ENCODE results near the gene SMYD3. TPM values are rescaled to one million over a fixed set of nuclear protein-coding genes. Genes with fewer than 3 reads are reported as not detected.
"Not testable (repeated sequence)": the region's sequence is repeated elsewhere in the genome, so short reads cannot be mapped to it uniquely, and the experiment has no call there.

The SMYD3 gene
- polyA plus RNA-seq, 3 donors = 4.8 to 12.4 (median 7.1) TPM

DNA sequence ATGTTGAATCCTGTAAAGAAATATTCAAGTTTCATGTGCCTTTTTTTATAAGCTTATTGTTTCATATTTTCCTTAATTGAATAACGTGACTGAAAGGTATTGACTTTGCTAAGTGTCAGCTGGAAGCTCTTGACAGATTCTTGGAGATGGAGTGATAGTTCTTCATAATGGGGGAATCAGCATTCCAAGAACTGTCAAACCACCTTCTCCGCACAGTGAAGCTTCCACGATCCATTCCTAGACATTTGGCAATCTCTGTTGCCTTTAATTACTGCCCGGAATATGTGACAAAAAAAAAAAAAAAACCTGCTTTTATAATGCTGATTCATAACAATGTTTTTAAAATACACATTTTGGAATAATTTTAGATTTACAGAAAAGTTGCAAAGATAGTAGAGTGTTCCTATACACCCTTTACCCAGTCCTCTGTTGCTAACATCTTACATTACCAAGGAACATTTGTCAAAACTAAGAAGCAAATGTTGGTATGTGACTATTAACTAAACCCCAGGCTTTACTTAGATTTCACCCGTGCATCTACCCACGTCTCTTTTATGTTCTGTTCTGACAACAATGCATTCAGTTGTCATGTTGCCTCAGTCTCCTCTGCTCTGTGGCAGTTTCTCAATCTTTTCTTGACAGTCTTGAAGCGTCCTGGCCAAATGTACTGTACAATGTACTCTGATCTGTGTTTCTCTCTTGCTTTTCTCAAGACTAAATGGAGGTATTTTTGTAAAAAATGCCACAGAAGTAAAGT, 674.1 kb downstream of the SMYD3 start:
- no peak overlapping the region for H3K27ac ChIP-seq (ENCODE audit: low read depth, low read length)
- WGBS, 3 donors = 91 to 94% (median 92%) methylated on average over 7 of the region's 7 CpGs

GRCh38 chr1:245831518-245831917, 675.6 kb downstream of the SMYD3 start:
- 84 to 91% (median 87%) methylated on average over 9 of the region's 9 CpGs for WGBS, 3 donors
- H3K27ac ChIP-seq (ENCODE audit: low read depth, low read length) = no peak overlapping the region

GRCh38 chr1:245829826-245830225, 677.3 kb downstream of the SMYD3 start:
- H3K27ac ChIP-seq (ENCODE audit: low read depth, low read length) = no peak overlapping the region

GRCh38 chr1:245829194-245829593, 677.9 kb downstream of the SMYD3 start:
- WGBS, 3 donors = 90 to 96% (median 93%) methylated on average over 3 of the region's 3 CpGs
- no peak overlapping the region for H3K27ac ChIP-seq (ENCODE audit: low read depth, low read length)

DNA sequence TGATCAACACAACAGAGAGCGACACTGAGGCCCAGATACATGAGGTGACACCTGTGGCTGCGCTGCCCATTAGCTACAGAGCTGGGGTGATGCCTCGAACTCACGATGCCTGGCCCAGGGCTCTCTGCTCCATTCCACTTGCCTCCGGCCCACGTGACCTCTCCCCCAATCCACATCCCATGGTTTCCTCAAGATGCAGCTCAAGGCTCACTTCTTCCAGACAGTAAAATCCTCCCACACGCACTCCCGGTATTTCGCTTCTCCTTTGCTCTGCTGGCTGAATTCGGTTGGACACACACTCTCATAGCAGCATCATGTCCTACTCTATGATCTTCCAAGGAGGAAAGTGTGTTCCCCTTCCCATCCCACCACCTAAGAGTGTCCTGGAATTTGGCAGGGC, 679.8 kb downstream of the SMYD3 start:
- no peak overlapping the region for H3K27ac ChIP-seq (ENCODE audit: low read depth, low read length)
- 93 to 96% (median 96%) methylated on average over 10 of the region's 10 CpGs for WGBS, 3 donors

GRCh38 chr1:245825128-245825901, 681.8 kb downstream of the SMYD3 start:
- 84 to 89% (median 85%) methylated on average over 13 of the region's 13 CpGs for WGBS, 3 donors
- H3K27ac ChIP-seq (ENCODE audit: low read depth, low read length) = no peak overlapping the region

DNA sequence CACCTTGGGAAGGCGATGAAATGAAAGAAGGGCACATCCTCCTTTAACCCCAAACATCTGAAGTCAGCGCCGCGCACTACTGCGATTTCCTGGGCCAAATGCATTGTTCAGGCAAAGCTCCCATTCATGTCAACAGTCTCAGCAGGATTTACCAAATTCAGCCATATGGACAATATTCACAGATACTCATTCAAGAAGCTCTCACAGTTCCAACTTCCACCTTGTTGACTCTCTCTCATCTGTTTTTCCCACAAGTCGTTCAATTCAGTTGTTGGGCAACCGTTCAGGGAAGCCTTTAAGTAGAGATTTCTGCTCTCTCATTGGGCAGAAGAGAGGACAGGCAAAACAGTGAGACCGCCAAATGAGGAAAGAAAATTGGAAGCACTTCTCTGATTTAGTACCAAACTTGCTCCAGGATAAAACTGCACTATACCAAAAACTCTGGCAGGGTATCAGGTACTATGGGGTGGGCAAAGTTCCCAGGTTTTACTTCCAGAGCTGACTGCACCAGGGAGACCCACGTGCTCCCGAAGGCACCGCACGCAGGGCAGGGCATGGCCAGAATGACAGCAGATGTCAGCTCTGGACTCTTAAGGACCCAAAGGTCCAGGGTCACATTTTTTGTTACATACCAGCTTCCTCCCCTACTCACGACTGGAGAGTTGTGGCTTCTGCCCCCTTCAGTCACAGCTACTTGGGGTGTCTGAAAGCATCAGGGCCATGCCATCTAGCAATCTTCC, 683.5 kb downstream of the SMYD3 start:
- WGBS, 3 donors = 91 to 93% (median 93%) methylated on average over 13 of the region's 13 CpGs

GRCh38 chr1:245822996-245823395, 684.1 kb downstream of the SMYD3 start:
- H3K27ac ChIP-seq (ENCODE audit: low read depth, low read length) = no peak overlapping the region
- 82 to 89% (median 85%) methylated on average over 11 of the region's 11 CpGs for WGBS, 3 donors

More for the DNA sequence above, 683.5 kb downstream of the SMYD3 start:
- H3K27ac ChIP-seq (ENCODE audit: low read depth, low read length) = no peak overlapping the region

DNA sequence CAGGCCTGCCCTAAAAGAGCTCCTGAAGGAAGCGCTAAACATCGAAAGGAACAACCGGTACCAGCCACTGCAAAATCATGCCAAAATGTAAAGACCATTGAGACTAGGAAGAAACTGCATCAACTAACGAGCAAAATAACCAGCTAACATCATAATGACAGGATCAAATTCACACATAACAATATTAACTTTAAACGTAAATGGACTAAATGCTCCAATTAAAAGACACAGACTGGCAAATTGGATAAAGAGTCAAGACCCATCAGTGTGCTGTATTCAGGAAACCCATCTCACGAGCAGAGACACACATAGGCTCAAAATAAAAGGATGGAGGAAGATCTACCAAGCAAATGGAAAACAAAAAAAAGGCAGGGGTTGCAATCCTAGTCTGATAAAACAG, 688.7 kb downstream of the SMYD3 start:
- WGBS, 3 donors = 93 to 97% (median 95%) methylated on average over 4 to 5 of the region's 6 CpGs
- H3K27ac ChIP-seq (ENCODE audit: low read depth, low read length) = not testable (repeated sequence)

DNA sequence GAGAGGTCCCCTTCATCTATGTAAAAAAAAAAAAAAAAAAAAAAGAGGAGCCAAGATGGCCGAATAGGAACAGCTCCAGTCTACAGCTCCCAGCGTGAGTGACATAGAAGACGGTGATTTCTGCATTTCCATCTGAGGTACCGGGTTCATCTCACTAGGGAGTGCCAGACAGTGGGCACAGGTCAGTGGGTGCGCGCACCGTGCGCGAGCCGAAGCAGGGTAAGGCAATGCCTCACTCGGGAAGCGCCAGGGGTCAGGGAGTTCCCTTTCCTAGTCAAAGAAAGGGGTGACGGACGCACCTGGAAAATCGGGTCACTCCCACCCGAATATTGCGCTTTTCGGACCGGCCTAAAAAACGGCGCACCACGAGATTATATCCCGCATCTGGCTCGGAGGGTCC, 690.6 kb downstream of the SMYD3 start:
- not testable (repeated sequence) for H3K27ac ChIP-seq (ENCODE audit: low read depth, low read length)
- WGBS, 3 donors = 92 to 95% (median 93%) methylated on average over 22 to 24 of the region's 24 CpGs

- WGBS, 3 donors = 77 to 86% (median 80%) methylated on average over 10 of the region's 10 CpGs
- no peak overlapping the region for H3K27ac ChIP-seq (ENCODE audit: low read depth, low read length)
Observed at GRCh38 chr1:245814651-245815050, 692.4 kb downstream of the SMYD3 start.

DNA sequence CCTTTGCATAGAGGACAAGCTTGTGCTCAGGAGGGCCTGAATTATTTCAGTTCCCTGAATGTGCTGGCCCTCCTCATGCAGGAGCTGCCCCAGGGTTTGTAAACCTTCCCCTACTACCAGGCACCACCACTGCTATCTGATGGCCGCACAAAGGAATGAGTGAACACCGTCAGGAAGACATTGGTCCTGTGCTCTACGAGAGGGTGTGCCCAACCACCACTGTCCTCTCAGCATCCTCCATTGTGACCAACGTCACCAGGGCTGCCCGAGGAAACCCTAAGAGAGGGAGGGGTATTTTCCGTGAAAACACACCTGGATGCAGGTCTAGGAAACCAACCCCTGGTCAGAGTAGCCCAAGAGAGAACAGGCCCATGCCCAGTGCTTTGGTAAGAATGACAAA, 694.8 kb downstream of the SMYD3 start:
- H3K27ac ChIP-seq (ENCODE audit: low read depth, low read length) = no peak overlapping the region
- 92 to 94% (median 94%) methylated on average over 6 of the region's 6 CpGs for WGBS, 3 donors

GRCh38 chr1:245810789-245811337, 696.2 kb downstream of the SMYD3 start:
- 55 to 65% (median 60%) methylated on average over 7 of the region's 7 CpGs for WGBS, 3 donors
- H3K27ac ChIP-seq (ENCODE audit: low read depth, low read length) = no peak overlapping the region

- H3K27ac ChIP-seq (ENCODE audit: low read depth, low read length) = no peak overlapping the region
- WGBS, 3 donors = 80 to 86% (median 80%) methylated on average over 6 of the region's 6 CpGs
Observed at GRCh38 chr1:245810181-245810769, 696.8 kb downstream of the SMYD3 start.

GRCh38 chr1:245809361-245809760, 697.7 kb downstream of the SMYD3 start:
- no peak overlapping the region for H3K27ac ChIP-seq (ENCODE audit: low read depth, low read length)
- WGBS, 3 donors = 88 to 90% (median 88%) methylated on average over 5 of the region's 5 CpGs

DNA sequence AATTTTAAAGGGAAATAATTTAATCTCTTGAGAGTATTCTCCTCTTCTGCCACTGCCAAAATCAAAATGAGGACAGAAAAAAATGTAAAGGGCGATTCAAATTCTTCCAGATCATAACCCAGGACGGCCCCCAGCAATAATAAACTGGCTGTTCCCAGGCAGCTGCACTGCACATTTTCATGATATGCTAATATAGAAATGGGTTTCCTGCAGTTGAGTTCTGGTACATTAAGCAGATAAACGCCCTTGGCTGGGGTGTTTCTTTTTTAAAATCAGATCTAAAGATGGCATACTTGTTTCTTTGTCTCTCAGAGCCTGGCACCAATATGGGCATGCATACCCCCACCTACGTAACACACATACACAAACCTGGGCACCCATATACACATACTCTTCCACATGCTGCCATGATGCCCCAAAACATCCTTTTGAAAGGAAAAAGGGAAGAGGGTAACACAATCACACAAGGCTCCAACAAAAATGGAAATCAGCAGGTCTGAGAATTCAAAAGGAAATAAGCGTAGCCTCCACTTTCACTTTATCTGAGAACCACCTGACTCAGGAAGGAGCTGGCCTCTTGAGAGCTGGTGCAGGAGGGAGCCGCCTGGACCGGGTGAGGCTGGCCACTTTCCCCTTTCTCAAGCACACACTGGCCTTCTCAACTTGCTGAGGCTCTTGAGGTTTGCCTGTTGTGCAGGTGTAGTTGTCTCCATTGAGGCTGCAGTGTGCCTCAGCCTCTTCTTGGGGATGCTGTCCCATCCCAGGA, 698.9 kb downstream of the SMYD3 start:
- 55 to 78% (median 68%) methylated on average over 7 of the region's 7 CpGs for WGBS, 3 donors

DNA sequence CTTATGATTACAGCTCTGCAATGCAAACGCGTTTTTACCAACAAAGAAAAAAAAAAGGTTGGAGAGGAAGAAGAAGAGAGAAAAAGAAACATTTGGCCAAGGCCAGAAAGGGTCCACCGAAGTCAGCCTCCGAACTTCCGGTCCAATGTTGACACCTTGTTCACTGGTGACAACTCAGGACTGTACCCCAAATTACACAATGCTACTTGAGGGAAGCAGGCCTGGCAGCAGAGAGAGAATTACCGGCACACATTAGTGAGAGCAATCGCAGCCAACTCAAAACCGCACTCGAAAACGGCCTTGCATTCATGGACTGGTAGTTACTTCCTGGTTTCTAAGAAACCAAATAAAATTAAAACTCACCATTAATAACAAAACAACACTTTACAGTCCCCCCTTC, 699.8 kb downstream of the SMYD3 start:
- WGBS, 3 donors = 64 to 79% (median 65%) methylated on average over 10 of the region's 10 CpGs
- no peak overlapping the region for H3K27ac ChIP-seq (ENCODE audit: low read depth, low read length)

More for the DNA sequence above, 698.9 kb downstream of the SMYD3 start:
- no peak overlapping the region for H3K27ac ChIP-seq (ENCODE audit: low read depth, low read length)

- 0 to 1% (median 0%) methylated on average over 1 of the region's 1 CpG for WGBS, 3 donors
Observed at GRCh38 chr1:245805532-245805931, 701.5 kb downstream of the SMYD3 start.

More at GRCh38 chr1:245805532-245805931, 701.5 kb downstream of the SMYD3 start:
- H3K27ac ChIP-seq (ENCODE audit: low read depth, low read length) = no peak overlapping the region

All from adipose tissue (tissue), 3 donors.